Heart left ventricle (tissue), 16 donors: ENCODE measurements around the gene IL17A. TPM values are rescaled to one million over a fixed set of nuclear protein-coding genes. Genes with fewer than 3 reads are reported as not detected.

Experiments
- ATAC-seq, 4 donors: fragments of 200-7000 bp; cut with Tn5 transposase; one replicate each; pipeline ENCODE4 v1.9.1; 2020 to 2022; ENCODE audit warnings: moderate library complexity in 4 of 4, mild to moderate bottlenecking in 3 of 4, moderate number of reproducible peaks in 1 of 4
- DNase-seq, 5 donors: peaks; one replicate each; pipeline ENCODE4 v3.0.0-alpha.2; 2020
- H3K27ac ChIP-seq, 12 donors: fragments of 200-600 bp; sonication (generic) in 4 of 12; one replicate each; pipeline versions ENCODE4 v1.5.0 to v1.8.0; 2016 to 2022; ENCODE audit warnings: mild to moderate bottlenecking in 2 of 12
- H3K27me3 ChIP-seq, 9 donors: fragments of 200-600 bp; sonication (generic) in 2 of 9; one replicate each; pipeline versions ENCODE4 v1.5.1 to v1.8.0; 2016 to 2022; ENCODE audit warnings: mild to moderate bottlenecking in 3 of 9
- H3K36me3 ChIP-seq, 9 donors: fragments of 200-600 bp; sonication (generic) in 2 of 9; one replicate each; pipeline versions ENCODE4 v1.5.0 to v1.8.0; 2018 to 2022; ENCODE audit warnings: mild to moderate bottlenecking in 2 of 9
- H3K4me1 ChIP-seq, 12 donors: fragments of 200-600 bp; sonication (generic) in 4 of 12; one replicate each; pipeline versions ENCODE4 v1.5.0 to v1.8.0; 2016 to 2022; ENCODE audit warnings: mild to moderate bottlenecking in 3 of 12
- H3K4me3 ChIP-seq, 12 donors: fragments of 200-600 bp; sonication (generic) in 4 of 12; one replicate each; pipeline versions ENCODE4 v1.5.0 to v1.8.0; 2017 to 2022; ENCODE audit warnings: mild to moderate bottlenecking in 9 of 12, moderate library complexity in 4 of 12
- H3K9me3 ChIP-seq, 12 donors: fragments of 200-600 bp; sonication (generic) in 4 of 12; one replicate each; pipeline versions ENCODE4 v1.5.0 to v1.8.0; 2016 to 2022; ENCODE audit warnings: mild to moderate bottlenecking in 1 of 12
- CTCF ChIP-seq, 12 donors: fragments of 200-600 bp; sonication (generic) in 4 of 12; IDR thresholded peaks; one replicate each; pipeline versions ENCODE4 v1.5.0 to v1.8.0; 2018 to 2022; ENCODE audit warnings: antibody characterized with exemption in 12 of 12, mild to moderate bottlenecking in 5 of 12
- POLR2A ChIP-seq, 2 donors: fragments of 450-650 bp; IDR thresholded peaks; one replicate each; pipeline ENCODE4 v1.6.1; 2017; ENCODE audit warnings: antibody characterized with exemption in 2 of 2, mild to moderate bottlenecking in 2 of 2, moderate library complexity in 2 of 2
- WGBS, 4 donors: extraction: QIAGEN DNeasy Blood & Tissue Kit in 2 of 4; methylation state at CpG; one replicate each; pipeline versions ENCODE4 v1.1.5 to v1.1.7; 2013 to 2018; 5-methylcytosine and 5-hydroxymethylcytosine counted together
- intact Hi-C, 10 donors: fragments of 100-400 bp; cut with DNase I; formaldehyde crosslinking; loops; one replicate each; pipeline versions ENCODE4 v1.11.1 to v1.14.2; 2022
- polyA plus RNA-seq, 2 donors: library from polyadenylated mRNA; stranded (reverse); fragments of 200-250 nt; gene quantifications; one replicate each; pipeline ENCODE4 v1.2.3, GENCODE V29; 2013
- total RNA-seq, 9 donors: library from RNA; depleted of rRNA in 2 of 9; stranded (reverse); fragments of >200 nt in 2 of 9; fragmentation: NEBNext Ultra II Directional in 3 of 9; extraction: Animal tissue kit (Norgen Biotek cat#: 25700) in 3 of 9; gene quantifications; one replicate each; pipeline versions ENCODE4 v1.1.0 to v1.2.4, GENCODE V29; 2016 to 2023
- donor health status: ischemic (EF 13 %, LVEDD 7.1; RV severe dilation, severe dysfunction).
- donor health status: healthy with polysubstance abuse.
- donor health status: DM: no; HTN: yes; CAD: no.
- donor health status: DM: no; HTN: no; CAD: no.
- donor health status: ischemic (EF 25% LVEDD 6.9; RV normal size, moderate dysfunction).
- donor health status: ischemic (EF 25% LVEDD 5.7; RV mildly dilated, moderate dysfunction).
- donor health status: healthy.
- donor health status: DM: yes; HTN: yes; CAD: no.
- donor health status: ischemic (EF 35%, LVEDD 5.7; RV mildly dilated, moderate dysfunction).
- donor health status: nonischemic (EF 11% LVEDD 7.7; RV severe dilation, severe dysfunction).
- donor health status: DM: yes; HTN: yes; CAD: no.
- donor health status: PGD.
- donor health status: ischemic (EF 29% LVEDD 5.4; RV normal size, mild dysfunction).
- donor health status: nonischemic (EF 23%, LVEDD 6.1; RV moderate dilation, normal function).

IL17A gene
- total and polyA plus RNA-seq, 11 donors: not detected

DNA sequence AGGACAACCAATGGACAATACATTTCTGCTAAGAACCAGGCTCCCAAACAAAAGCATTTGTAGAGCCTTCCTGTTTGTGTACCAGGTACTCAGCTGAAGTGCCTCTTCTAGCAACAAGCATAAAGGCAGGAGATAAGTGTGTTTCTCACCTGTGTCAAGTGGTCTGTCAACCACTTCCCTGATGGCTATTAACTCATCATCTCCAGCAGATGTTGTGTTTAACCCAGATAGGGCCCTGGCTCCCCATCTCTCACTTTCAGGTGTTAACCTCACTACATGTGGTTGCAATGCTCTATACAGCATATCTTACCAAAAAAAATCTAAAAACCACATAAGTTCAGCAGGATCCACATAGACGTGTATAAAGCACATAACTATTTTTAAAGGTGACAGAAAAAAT is 9.6 kb upstream of the IL17A start:
- TF ChIP-seq CTCF (IDR thresholded peaks at IDR 0.05): no peak
- no peak for TF ChIP-seq POLR2A (IDR thresholded peaks at IDR 0.05)
- Histone ChIP-seq H3K36me3 (no peaks in the 10 kb centered on the region), H3K4me3 (no peak overlapping the region), H3K27me3 (no peaks in the 10 kb centered on the region), H3K4me1 (no peaks in the 10 kb centered on the region), H3K9me3 (no peaks in the 10 kb centered on the region), H3K27ac (no peak overlapping the region)
- DNase-seq (no peak), ATAC-seq (no peak)
- WGBS, 4 donors: 53 to 81% (median 68%) methylated on average over 1 of the region's 1 CpG
- intact Hi-C loops: no loop called here

DNA sequence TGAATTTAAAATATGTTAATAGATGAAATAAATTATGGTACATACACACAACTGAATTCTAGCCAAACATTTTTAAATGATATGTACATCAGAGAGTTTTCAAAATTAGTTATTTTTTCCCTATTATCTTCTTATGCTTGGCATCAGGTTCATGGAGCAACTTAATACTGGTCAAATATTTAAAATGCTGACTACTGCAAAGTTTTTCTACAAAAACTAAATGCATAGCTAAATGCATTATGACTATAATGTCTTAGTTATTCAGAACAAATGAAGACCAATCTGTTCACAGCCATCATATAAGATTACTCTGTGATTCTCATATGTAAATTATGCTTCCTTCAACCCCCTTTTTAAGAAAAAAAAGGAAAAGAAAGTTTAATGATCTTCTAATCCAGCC is 8.2 kb upstream of the IL17A start:
- H3K27ac ChIP-seq: no peak overlapping the region
- H3K4me1 ChIP-seq: no peaks in the 10 kb centered on the region
- no peak for DNase-seq
- no peaks in the 10 kb centered on the region for H3K36me3 ChIP-seq
- ATAC-seq: no peak
- intact Hi-C loops: no loop called here
- TF ChIP-seq POLR2A (IDR thresholded peaks at IDR 0.05) (no peak), CTCF (IDR thresholded peaks at IDR 0.05) (no peak)
- H3K9me3 ChIP-seq: no peaks in the 10 kb centered on the region
- H3K27me3 ChIP-seq: peaks cover 0 to 8% (median 0%) of the 10 kb centered on the region in 9 donors
- no peak overlapping the region for H3K4me3 ChIP-seq

DNA sequence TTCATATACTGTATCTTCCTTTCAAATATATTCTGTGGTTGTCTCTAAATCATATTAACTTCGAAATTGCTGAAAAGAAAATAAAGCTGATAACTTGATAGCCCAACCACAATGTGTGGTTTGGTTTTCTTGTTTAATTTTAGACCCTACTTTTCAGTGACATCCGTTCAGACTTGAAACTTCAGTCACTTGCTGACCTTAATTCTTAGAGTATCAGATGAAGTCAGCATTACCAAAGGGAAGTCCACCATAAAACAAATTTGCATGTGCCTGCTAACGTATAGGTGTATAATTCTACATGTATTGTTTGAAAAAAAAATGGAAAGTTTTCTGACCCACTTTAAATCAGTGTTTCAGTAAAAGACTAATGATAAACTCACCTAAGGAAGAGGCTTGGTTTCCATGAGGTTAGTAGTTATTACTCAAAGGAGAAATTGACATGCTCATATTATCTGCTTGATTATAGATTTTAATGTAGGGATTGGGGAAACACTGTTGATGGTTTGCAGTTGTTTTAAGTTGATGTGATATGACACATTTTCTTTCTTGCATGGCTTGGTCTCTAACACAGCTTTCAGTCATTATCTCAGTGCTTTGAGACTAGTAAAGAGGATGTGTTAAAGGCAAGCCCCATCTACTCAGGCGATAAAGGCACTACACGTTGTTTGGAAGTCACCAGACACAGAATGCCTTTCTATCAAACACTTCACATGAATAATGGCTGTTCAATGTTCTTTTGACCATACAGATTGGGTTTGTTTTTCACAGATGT is 5.2 kb upstream of the IL17A start:
- no peaks in the 10 kb centered on the region for H3K36me3 ChIP-seq
- DNase-seq (no peak), ATAC-seq (no peak)
- no peak for TF ChIP-seq POLR2A (IDR thresholded peaks at IDR 0.05)
- no peak for TF ChIP-seq CTCF (IDR thresholded peaks at IDR 0.05)
- H3K4me1 ChIP-seq: no peaks in the 10 kb centered on the region
- no peak overlapping the region for H3K4me3 ChIP-seq
- H3K27me3 ChIP-seq: peaks cover 0 to 8% (median 0%) of the 10 kb centered on the region in 9 donors
- H3K9me3 ChIP-seq: no peaks in the 10 kb centered on the region
- WGBS, 4 donors: 60 to 69% (median 61%) methylated on average over 5 of the region's 5 CpGs
- intact Hi-C loops: no loop called here
- H3K27ac ChIP-seq: no peak overlapping the region

DNA sequence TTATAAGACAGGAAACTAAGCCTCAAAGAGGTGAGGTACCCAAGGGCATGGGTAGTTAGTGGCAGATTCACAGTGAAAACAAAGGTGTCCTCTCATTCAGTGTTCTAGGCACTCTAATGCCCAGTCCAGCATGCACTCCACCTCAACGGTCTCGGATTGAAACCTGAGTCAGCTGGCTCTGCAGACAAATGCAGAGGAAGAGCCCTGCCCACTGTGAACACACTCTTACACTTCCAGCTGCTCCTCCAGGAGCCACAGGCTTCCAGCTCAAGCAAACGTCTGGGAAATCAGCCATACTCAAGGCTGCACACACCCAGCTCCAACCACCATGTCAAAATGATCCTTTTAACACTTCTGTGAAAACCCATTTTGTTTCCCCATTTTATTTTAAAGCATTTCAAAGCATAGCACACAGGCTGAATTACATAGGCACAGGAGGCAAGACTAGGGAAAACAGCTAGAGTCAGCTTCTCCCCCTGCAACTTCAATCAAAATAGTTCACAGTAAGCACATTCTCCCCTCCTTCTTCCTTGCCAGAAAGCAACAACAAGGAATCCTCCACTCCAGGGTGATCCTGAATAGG is 3.0 kb upstream of the IL17A start:
- H3K4me1 ChIP-seq: no peaks in the 10 kb centered on the region
- H3K9me3 ChIP-seq: no peaks in the 10 kb centered on the region
- no peak overlapping the region for H3K4me3 ChIP-seq
- 15 to 33% (median 20%) methylated on average over 3 of the region's 3 CpGs for WGBS, 4 donors
- no peak for DNase-seq
- H3K36me3 ChIP-seq: no peaks in the 10 kb centered on the region
- H3K27ac ChIP-seq: no peak overlapping the region
- intact Hi-C loops: no loop called here
- ATAC-seq: no peak
- peaks cover 0 to 8% (median 0%) of the 10 kb centered on the region in 9 donors for H3K27me3 ChIP-seq
- TF ChIP-seq CTCF (IDR thresholded peaks at IDR 0.05): no peak
- TF ChIP-seq POLR2A (IDR thresholded peaks at IDR 0.05): no peak
